BLaER1 treated with 17β-estradiol and CSF1 and Interleukin-3, amounts not matched to agents 10 nM and 100 nM (cell line): Measurements from ENCODE around the gene USP14.
"Not testable (repeated sequence)": the region's sequence is repeated elsewhere in the genome, so short reads cannot be mapped to it uniquely, and the experiment has no call there.

Experiments used
- H3K27ac ChIP-seq, 11 experiments: shearing (Covaris generic); formaldehyde crosslinking; 2 replicates each; pipeline ENCODE4 v1.8.1; 2022
- H3K27me3 ChIP-seq, 11 experiments: shearing (Covaris generic); formaldehyde crosslinking; 2 replicates each; pipeline ENCODE4 v1.8.1; 2022
- H3K36me3 ChIP-seq, 11 experiments: shearing (Covaris generic); formaldehyde crosslinking; 2 replicates each; pipeline ENCODE4 v1.8.1; 2022
- H3K4me1 ChIP-seq, 10 experiments: shearing (Covaris generic); formaldehyde crosslinking; 2 replicates each; pipeline ENCODE4 v1.8.1; 2022
- H3K4me2 ChIP-seq, 11 experiments: shearing (Covaris generic); formaldehyde crosslinking; 2 replicates each; pipeline ENCODE4 v1.8.1; 2022
- H3K4me3 ChIP-seq, 10 experiments: shearing (Covaris generic); formaldehyde crosslinking; 2 replicates each; pipeline ENCODE4 v1.8.1; 2022
- H3K9ac ChIP-seq, 11 experiments: shearing (Covaris generic); formaldehyde crosslinking; 2 replicates each; pipeline ENCODE4 v1.8.1; 2022
- H3K9me3 ChIP-seq, 11 experiments: shearing (Covaris generic); formaldehyde crosslinking; replicated peaks in 1 of 11; 2 replicates each; pipeline ENCODE4 v1.8.1; 2022
- H4K20me1 ChIP-seq, 11 experiments: shearing (Covaris generic); formaldehyde crosslinking; 2 replicates each; pipeline ENCODE4 v1.8.1; 2022
- Cebpa-rat ChIP-seq, 11 experiments: shearing (Covaris generic); IDR thresholded peaks; 2 replicates each; pipeline ENCODE4 v1.8.1; 2022

Gene USP14

GRCh38 chr18:135045-135444, 23.3 kb upstream of the USP14 start:
- H3K9ac ChIP-seq, result no peak overlapping the region

GRCh38 chr18:136433-136832, 21.9 kb upstream of the USP14 start:
- Histone ChIP-seq H3K27ac (no peak overlapping the region), H3K27me3 (no peaks in the 10 kb centered on the region), H3K9ac (no peak overlapping the region), H3K4me2 (no peak overlapping the region), H3K36me3 (no peaks in the 10 kb centered on the region), H4K20me1 (no peaks in the 10 kb centered on the region), H3K4me1 (no peaks in the 10 kb centered on the region), H3K4me3 (no peak overlapping the region), H3K9me3 (peaks cover 0 to 6% (median 4%) of the 10 kb centered on the region in 11 experiments; a peak in 6 of 22 replicates)
- TF ChIP-seq Cebpa-rat (IDR thresholded peaks at IDR 0.05), result no peak

More at GRCh38 chr18:135045-135444, 23.3 kb upstream of the USP14 start:
- H3K4me1 ChIP-seq, result no peaks in the 10 kb centered on the region
- no peaks in the 10 kb centered on the region for H3K36me3 ChIP-seq
- no peak overlapping the region for H3K4me3 ChIP-seq
- no peak overlapping the region for H3K4me2 ChIP-seq
- H3K9me3 ChIP-seq, result peaks cover 5 to 16% (median 12%) of the 10 kb centered on the region in 11 experiments; a peak in 18 of 22 replicates
- H3K27me3 ChIP-seq, result no peaks in the 10 kb centered on the region
- H4K20me1 ChIP-seq, result no peaks in the 10 kb centered on the region
- no peak for TF ChIP-seq Cebpa-rat (IDR thresholded peaks at IDR 0.05)
- no peak overlapping the region for H3K27ac ChIP-seq

GRCh38 chr18:137327-137726, 21.0 kb upstream of the USP14 start:
- Histone ChIP-seq H3K9ac (no peak overlapping the region), H3K9me3 (no peaks in the 10 kb centered on the region; a peak in 2 of 22 replicates), H4K20me1 (no peaks in the 10 kb centered on the region), H3K27me3 (no peaks in the 10 kb centered on the region), H3K4me1 (no peaks in the 10 kb centered on the region), H3K36me3 (no peaks in the 10 kb centered on the region), H3K4me3 (no peak overlapping the region), H3K4me2 (no peak overlapping the region), H3K27ac (no peak overlapping the region)
- no peak for TF ChIP-seq Cebpa-rat (IDR thresholded peaks at IDR 0.05)

- Histone ChIP-seq H3K4me3 (no peak overlapping the region), H3K36me3 (no peaks in the 10 kb centered on the region), H3K4me1 (no peaks in the 10 kb centered on the region), H3K9ac (no peak overlapping the region), H4K20me1 (no peaks in the 10 kb centered on the region), H3K27me3 (no peaks in the 10 kb centered on the region), H3K4me2 (no peak overlapping the region), H3K27ac (no peak overlapping the region), H3K9me3 (no peaks in the 10 kb centered on the region; a peak in 2 of 22 replicates)
- TF ChIP-seq Cebpa-rat (IDR thresholded peaks at IDR 0.05), result no peak
Observed at GRCh38 chr18:140670-141266, 17.6 kb upstream of the USP14 start.

GRCh38 chr18:142624-143296, 15.6 kb upstream of the USP14 start:
- H3K9ac ChIP-seq, H3K4me2 ChIP-seq, H3K4me1 ChIP-seq, H3K36me3 ChIP-seq, H3K4me3 ChIP-seq, H3K27ac ChIP-seq, H3K9me3 ChIP-seq, H4K20me1 ChIP-seq, H3K27me3 ChIP-seq: not testable (repeated sequence)

- TF ChIP-seq Cebpa-rat (IDR thresholded peaks at IDR 0.05), result no peak
- H3K36me3 ChIP-seq, result no peaks in the 10 kb centered on the region
- H3K4me2 ChIP-seq, result no peak overlapping the region
- H3K9me3 ChIP-seq, result no peaks in the 10 kb centered on the region
- H3K4me3 ChIP-seq, result no peak overlapping the region
- H3K27me3 ChIP-seq, result no peaks in the 10 kb centered on the region
- no peaks in the 10 kb centered on the region for H4K20me1 ChIP-seq
- no peak overlapping the region for H3K9ac ChIP-seq
- H3K4me1 ChIP-seq, result no peaks in the 10 kb centered on the region
- H3K27ac ChIP-seq, result no peak overlapping the region
Observed at GRCh38 chr18:148841-149240, 9.5 kb upstream of the USP14 start.

GRCh38 chr18:154151-154550, 4.2 kb upstream of the USP14 start:
- Histone ChIP-seq H3K9me3 (no peaks in the 10 kb centered on the region), H3K4me2 (no peak overlapping the region), H3K27me3 (no peaks in the 10 kb centered on the region), H4K20me1 (peaks cover 0 to 7% (median 3%) of the 10 kb centered on the region in 11 experiments; a peak in 11 of 22 replicates), H3K4me3 (no peak overlapping the region), H3K4me1 (peaks cover 0 to 9% (median 2%) of the 10 kb centered on the region in 10 experiments; a peak in 12 of 20 replicates), H3K9ac (no peak overlapping the region), H3K36me3 (no peaks in the 10 kb centered on the region), H3K27ac (no peak overlapping the region)
- TF ChIP-seq Cebpa-rat (IDR thresholded peaks at IDR 0.05), result no peak

GRCh38 chr18:155688-156087, 2.7 kb upstream of the USP14 start:
- Histone ChIP-seq H3K4me1 (peaks cover 13 to 24% (median 18%) of the 10 kb centered on the region in 10 experiments), H3K4me3 (no peak overlapping the region), H3K27me3 (no peaks in the 10 kb centered on the region), H3K4me2 (no peak overlapping the region), H3K36me3 (peaks cover 0 to 9% (median 3%) of the 10 kb centered on the region in 11 experiments; a peak in 10 of 22 replicates), H3K9ac (no peak overlapping the region), H4K20me1 (peaks cover 0 to 22% (median 18%) of the 10 kb centered on the region in 11 experiments; a peak in 18 of 22 replicates), H3K9me3 (no peaks in the 10 kb centered on the region), H3K27ac (no peak overlapping the region)
- TF ChIP-seq Cebpa-rat (IDR thresholded peaks at IDR 0.05), result no peak

- H3K36me3 ChIP-seq, result peaks cover 0 to 19% (median 11%) of the 10 kb centered on the region in 11 experiments; a peak in 16 of 22 replicates
- no peaks in the 10 kb centered on the region for H3K27me3 ChIP-seq
- H3K4me3 ChIP-seq, result no peak overlapping the region
- peaks cover 0 to 32% (median 28%) of the 10 kb centered on the region in 11 experiments; a peak in 20 of 22 replicates for H4K20me1 ChIP-seq
- no peak overlapping the region for H3K9ac ChIP-seq
- no peak overlapping the region for H3K4me2 ChIP-seq
- no peak overlapping the region for H3K27ac ChIP-seq
- no peaks in the 10 kb centered on the region for H3K9me3 ChIP-seq
- H3K4me1 ChIP-seq, result peaks cover 20 to 31% (median 23%) of the 10 kb centered on the region in 10 experiments
- 0 out of 22 replicates have a peak, but pooled peaks of 2 of the 11 experiments have one; percentile 10 to 27 for TF ChIP-seq Cebpa-rat (IDR thresholded peaks at IDR 0.05)
Observed at GRCh38 chr18:156514-157230, 1.7 kb upstream of the USP14 start.
